Smooth muscle cell (in vitro differentiated cells): Measurements from ENCODE around the gene TAS2R3. TPM values are rescaled to one million over a fixed set of nuclear protein-coding genes. Genes with fewer than 3 reads are reported as not detected.

Source experiments
- DNase-seq: peaks from one replicate; lab custom pipeline; 2025; ENCODE audit not compliant: unreplicated experiment; lab: John Stamatoyannopoulos, UW
- H2AFZ ChIP-seq: fragments of 200-600 bp; sonication (generic); 2 replicates; pipeline ENCODE4 v1.6.0; 2016; ENCODE audit warnings: antibody characterized with exemption, low read depth, mild to moderate bottlenecking
- H3F3A ChIP-seq: fragments of 200-600 bp; sonication (generic); 2 replicates; pipeline ENCODE4 v1.6.0; 2017; ENCODE audit warnings: antibody characterized with exemption, low read depth
- H3K27ac ChIP-seq: fragments of 200-600 bp; sonication (generic); 2 replicates; pipeline ENCODE4 v1.5.1; 2016; ENCODE audit warnings: low read depth, mild to moderate bottlenecking
- H3K27me3 ChIP-seq: fragments of 200-600 bp; sonication (generic); 2 replicates; pipeline ENCODE4 v1.6.1; 2016; ENCODE audit warnings: low read depth, mild to moderate bottlenecking
- H3K36me3 ChIP-seq: fragments of 200-600 bp; sonication (generic); 2 replicates; pipeline ENCODE4 v1.5.1; 2016; ENCODE audit warnings: low read depth
- H3K4me1 ChIP-seq: fragments of 200-600 bp; sonication (generic); 2 replicates; pipeline ENCODE4 v1.5.1; 2016; ENCODE audit warnings: low read depth
- H3K4me2 ChIP-seq: fragments of 200-600 bp; sonication (generic); 2 replicates; pipeline ENCODE4 v1.6.0; 2016; ENCODE audit warnings: mild to moderate bottlenecking
- H3K4me3 ChIP-seq: fragments of 200-600 bp; sonication (generic); 2 replicates; pipeline ENCODE4 v1.5.1; 2016; ENCODE audit warnings: mild to moderate bottlenecking
- H3K79me2 ChIP-seq: fragments of 200-600 bp; sonication (generic); 2 replicates; pipeline ENCODE4 v1.6.0; 2016; ENCODE audit warnings: low read depth, mild to moderate bottlenecking
- H3K9ac ChIP-seq: fragments of 200-600 bp; sonication (generic); 2 replicates; pipeline ENCODE4 v1.6.0; 2016; ENCODE audit warnings: low read depth
- H3K9me3 ChIP-seq: fragments of 200-600 bp; sonication (generic); replicated peaks from 2 replicates; pipeline ENCODE4 v1.5.1; 2016; ENCODE audit warnings: low read depth
- H4K20me1 ChIP-seq: fragments of 200-600 bp; sonication (generic); 2 replicates; pipeline ENCODE4 v1.6.0; 2016; ENCODE audit warnings: low read depth
- WGBS: methylation state at CpG from one replicate; pipeline ENCODE4 v1.1.7; 2016; ENCODE audit warnings: low lambda C conversion rate; 5-methylcytosine and 5-hydroxymethylcytosine counted together
- polyA plus RNA-seq: library from polyadenylated mRNA; unstranded; fragments of >200 nt; fragmentation: Nextera tagmentation; extraction: Ambion mirVana; gene quantifications from 2 replicates; pipeline ENCODE4 v1.2.1, GENCODE V29; 2016
- total RNA-seq: library from RNA; depleted of rRNA; stranded (reverse); fragments of >200 nt; gene quantifications from 2 replicates; pipeline ENCODE4 v1.2.3, GENCODE V29; 2014
- TF ChIP-seq, protein P1 (sequence below): fragments of 200-600 bp; sonication (generic); IDR thresholded peaks from 2 replicates; pipeline ENCODE4 v1.5.1; 2017; ENCODE audit warnings: borderline replicate concordance, mild to moderate bottlenecking, antibody characterized with exemption; ENCODE audit not compliant: insufficient read depth, poor library complexity, severe bottlenecking

TAS2R3 gene
- total and polyA plus RNA-seq, 2 experiments from 2014 or later = 0.54 TPM; not detected in 1

DNA sequence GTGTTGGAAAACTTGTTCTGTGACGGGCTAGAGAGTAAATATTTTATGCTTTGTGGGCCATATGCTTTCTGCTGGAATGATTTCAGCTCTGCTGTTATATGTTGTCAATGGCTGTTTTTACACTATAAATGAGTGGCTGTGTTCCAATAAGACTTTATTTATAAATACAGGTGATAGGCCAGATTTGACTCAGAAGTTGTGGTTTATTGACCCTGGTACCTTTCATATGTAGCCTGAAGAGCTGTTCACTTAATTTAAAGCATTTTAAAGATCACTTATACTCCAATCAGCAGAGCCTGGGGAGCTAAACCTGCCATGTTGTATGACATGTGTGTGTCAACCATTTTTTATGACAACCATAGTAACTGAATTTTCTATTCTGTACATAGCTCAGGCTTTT lies 34.9 kb upstream of the TAS2R3 start:
- 89% methylated on average over 1 of the region's 1 CpG for WGBS
- Histone ChIP-seq H3K27me3 (no peaks in the 10 kb centered on the region), H3K9me3 (no peaks in the 10 kb centered on the region), H3K4me2 (no peak overlapping the region), H3K36me3 (no peaks in the 10 kb centered on the region), H3K4me3 (no peak overlapping the region), H4K20me1 (no peaks in the 10 kb centered on the region), H3K79me2 (no peaks in the 10 kb centered on the region), H3K27ac (no peak overlapping the region), H2AFZ (no peak overlapping the region), H3K4me1 (no peaks in the 10 kb centered on the region), H3F3A (no peaks in the 10 kb centered on the region), H3K9ac (no peak overlapping the region)
- DNase-seq = no peak
- TF ChIP-seq, protein P1, sequence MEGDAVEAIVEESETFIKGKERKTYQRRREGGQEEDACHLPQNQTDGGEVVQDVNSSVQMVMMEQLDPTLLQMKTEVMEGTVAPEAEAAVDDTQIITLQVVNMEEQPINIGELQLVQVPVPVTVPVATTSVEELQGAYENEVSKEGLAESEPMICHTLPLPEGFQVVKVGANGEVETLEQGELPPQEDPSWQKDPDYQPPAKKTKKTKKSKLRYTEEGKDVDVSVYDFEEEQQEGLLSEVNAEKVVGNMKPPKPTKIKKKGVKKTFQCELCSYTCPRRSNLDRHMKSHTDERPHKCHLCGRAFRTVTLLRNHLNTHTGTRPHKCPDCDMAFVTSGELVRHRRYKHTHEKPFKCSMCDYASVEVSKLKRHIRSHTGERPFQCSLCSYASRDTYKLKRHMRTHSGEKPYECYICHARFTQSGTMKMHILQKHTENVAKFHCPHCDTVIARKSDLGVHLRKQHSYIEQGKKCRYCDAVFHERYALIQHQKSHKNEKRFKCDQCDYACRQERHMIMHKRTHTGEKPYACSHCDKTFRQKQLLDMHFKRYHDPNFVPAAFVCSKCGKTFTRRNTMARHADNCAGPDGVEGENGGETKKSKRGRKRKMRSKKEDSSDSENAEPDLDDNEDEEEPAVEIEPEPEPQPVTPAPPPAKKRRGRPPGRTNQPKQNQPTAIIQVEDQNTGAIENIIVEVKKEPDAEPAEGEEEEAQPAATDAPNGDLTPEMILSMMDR = no peak

DNA sequence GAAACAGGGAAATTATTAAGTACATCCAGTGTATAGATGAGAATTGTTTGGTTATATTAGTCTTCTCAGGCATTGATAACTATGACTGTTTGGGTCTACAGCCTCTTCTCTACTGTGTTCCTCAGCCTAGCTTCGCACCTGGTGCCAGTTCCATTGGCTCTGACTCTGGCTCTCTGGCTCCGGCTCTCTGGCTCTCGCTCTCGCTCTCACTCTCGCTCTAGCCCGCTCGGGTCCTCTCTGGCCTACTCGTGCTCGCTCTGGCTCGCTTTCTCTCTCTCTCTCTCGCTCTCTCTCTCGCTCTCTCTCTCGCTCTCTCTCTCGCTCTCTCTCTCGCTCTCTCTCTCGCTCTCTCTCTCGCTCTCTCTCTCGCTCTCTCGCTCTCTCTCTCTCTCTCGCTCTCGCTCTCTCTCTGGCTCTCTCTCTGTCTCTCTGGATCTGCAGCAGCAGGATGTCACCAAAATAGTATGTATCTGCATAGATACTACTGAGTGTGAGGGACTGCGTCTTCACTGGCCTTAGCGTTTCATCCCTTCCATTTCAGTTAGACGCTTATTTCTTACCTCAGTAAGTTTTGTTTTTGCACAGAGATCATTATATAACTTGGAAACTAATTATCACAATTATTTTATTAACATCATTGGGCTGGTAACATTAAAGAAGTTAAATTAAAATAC lies 32.3 kb upstream of the TAS2R3 start:
- Histone ChIP-seq H3K9ac (no peak overlapping the region), H3K4me1 (no peaks in the 10 kb centered on the region), H3K36me3 (no peaks in the 10 kb centered on the region), H3K4me3 (no peak overlapping the region), H3K9me3 (no peaks in the 10 kb centered on the region), H2AFZ (no peak overlapping the region), H4K20me1 (no peaks in the 10 kb centered on the region), H3K4me2 (no peak overlapping the region), H3F3A (no peaks in the 10 kb centered on the region), H3K27me3 (no peaks in the 10 kb centered on the region), H3K27ac (no peak overlapping the region), H3K79me2 (no peaks in the 10 kb centered on the region)
- TF ChIP-seq, protein P1 = no peak
- 94% methylated on average over 12 of the region's 24 CpGs for WGBS
- DNase-seq = no peak

DNA sequence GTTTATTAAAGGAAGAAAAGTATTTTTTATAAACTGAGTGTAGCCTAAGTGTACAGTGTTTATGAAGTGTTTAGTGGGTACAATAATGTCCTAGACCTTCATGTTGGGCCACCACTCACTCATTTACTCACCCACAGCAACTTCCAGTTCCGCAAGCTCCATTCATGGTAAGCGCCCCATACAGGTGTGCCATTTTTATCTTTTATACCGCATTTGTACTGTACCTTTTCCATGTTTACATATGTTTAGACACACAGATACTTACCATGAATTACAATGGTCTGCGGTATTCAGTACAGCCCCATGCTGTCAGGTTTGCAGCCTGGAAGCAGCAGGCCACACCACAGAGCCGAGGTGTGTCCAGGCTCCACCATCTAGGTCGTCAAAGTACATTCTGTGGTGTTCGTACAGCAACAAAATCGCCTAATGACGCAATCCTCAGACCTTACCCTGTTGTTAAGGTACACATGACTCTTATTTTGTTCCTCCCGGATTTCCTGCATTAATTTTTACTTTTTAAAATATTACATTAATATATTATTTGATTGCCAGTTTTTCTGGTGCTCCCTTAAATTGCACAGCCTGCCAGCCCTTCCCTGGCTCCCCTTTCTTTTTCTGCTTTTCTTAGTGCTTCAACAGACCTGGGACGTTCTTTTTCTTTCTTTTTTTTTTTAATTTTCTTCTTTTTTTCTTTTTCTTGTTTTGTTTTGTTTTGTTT lies 26.6 kb upstream of the TAS2R3 start:
- H3F3A ChIP-seq = no peaks in the 10 kb centered on the region
- H2AFZ ChIP-seq = peak overlapping the region; percentile 92
- no peaks in the 10 kb centered on the region for H3K36me3 ChIP-seq
- peak overlapping the region; percentile 67 for H3K9ac ChIP-seq
- no peaks in the 10 kb centered on the region for H3K9me3 ChIP-seq
- peak overlapping the region; percentile 90 for H3K4me2 ChIP-seq
- peak overlapping the region; percentile 73 for H3K27ac ChIP-seq
- 78% methylated on average over 11 of the region's 11 CpGs for WGBS
- TF ChIP-seq, protein P1 = no peak
- peak overlapping the region; percentile 84 for H3K4me3 ChIP-seq
- no peaks in the 10 kb centered on the region for H4K20me1 ChIP-seq
- H3K79me2 ChIP-seq = peaks cover 28% of the 10 kb centered on the region
- no peaks in the 10 kb centered on the region for H3K27me3 ChIP-seq
- H3K4me1 ChIP-seq = peaks cover 11% of the 10 kb centered on the region
- no peak for DNase-seq
